RWPE1 (cell line): ENCODE measurements around the gene LRIG2.

Source experiments
- CTCF ChIA-PET: fragments of 350-600 bp; sonication (Branson Sonifier 250); formaldehyde crosslinking; extraction: SDS; loops from one replicate; lab custom pipeline; 2021; lab: Yijun Ruan, JAX
- POLR2A ChIA-PET: fragments of 400-600 bp; formaldehyde crosslinking; extraction: SDS; loops from one replicate; lab custom pipeline; 2020; ENCODE audit warnings: antibody characterized with exemption; ENCODE audit not compliant: low non-redundant PET; lab: Yijun Ruan, JAX
- DNase-seq: peaks from one replicate; pipeline ENCODE4 v3.0.0; 2012; ENCODE audit warnings: low spot score
- H3K27ac ChIP-seq: fragments of 450-650 bp; 2 replicates; pipeline ENCODE4 v1.5.1; 2017
- TF ChIP-seq, protein P1 (sequence below): fragments of 450-650 bp; conservative IDR thresholded peaks from 2 replicates; pipeline ENCODE4 v1.5.1; 2017; ENCODE audit warnings: low read depth, mild to moderate bottlenecking

Gene LRIG2

GRCh38 chr1:113166473-113166872 is 93.5 kb downstream of the LRIG2 start:
- POLR2A ChIA-PET: no interaction called here
- no peak for DNase-seq
- CTCF ChIA-PET: interaction anchor here (0.6 kb wide), 1 partner anchor 507 kb away, joined by 3 read pairs; no protein-coding TSS in a partner anchor
- H3K27ac ChIP-seq: no peak overlapping the region
- TF ChIP-seq, protein P1, sequence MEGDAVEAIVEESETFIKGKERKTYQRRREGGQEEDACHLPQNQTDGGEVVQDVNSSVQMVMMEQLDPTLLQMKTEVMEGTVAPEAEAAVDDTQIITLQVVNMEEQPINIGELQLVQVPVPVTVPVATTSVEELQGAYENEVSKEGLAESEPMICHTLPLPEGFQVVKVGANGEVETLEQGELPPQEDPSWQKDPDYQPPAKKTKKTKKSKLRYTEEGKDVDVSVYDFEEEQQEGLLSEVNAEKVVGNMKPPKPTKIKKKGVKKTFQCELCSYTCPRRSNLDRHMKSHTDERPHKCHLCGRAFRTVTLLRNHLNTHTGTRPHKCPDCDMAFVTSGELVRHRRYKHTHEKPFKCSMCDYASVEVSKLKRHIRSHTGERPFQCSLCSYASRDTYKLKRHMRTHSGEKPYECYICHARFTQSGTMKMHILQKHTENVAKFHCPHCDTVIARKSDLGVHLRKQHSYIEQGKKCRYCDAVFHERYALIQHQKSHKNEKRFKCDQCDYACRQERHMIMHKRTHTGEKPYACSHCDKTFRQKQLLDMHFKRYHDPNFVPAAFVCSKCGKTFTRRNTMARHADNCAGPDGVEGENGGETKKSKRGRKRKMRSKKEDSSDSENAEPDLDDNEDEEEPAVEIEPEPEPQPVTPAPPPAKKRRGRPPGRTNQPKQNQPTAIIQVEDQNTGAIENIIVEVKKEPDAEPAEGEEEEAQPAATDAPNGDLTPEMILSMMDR: no peak

DNA sequence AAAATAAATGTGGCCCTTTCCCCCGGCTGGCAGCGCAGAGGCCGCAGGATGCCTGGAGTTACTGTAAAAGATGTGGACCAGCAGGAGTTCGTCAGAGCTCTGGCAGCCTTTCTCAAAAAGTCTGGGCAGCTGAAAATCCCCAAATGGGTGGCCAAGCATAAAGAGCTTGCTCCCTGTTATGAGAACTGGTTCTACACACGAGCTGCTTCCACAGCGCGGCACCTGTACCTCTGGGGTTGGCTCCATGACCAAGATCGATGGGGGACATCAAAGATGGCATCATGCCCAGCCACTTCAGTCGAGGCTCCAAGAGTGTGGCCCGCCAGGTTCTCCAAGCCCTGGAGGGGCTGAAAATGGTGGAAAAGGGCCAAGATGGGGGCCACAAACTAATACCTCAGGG is 95.9 kb downstream of the LRIG2 start:
- CTCF ChIA-PET: no interaction called here

DNA sequence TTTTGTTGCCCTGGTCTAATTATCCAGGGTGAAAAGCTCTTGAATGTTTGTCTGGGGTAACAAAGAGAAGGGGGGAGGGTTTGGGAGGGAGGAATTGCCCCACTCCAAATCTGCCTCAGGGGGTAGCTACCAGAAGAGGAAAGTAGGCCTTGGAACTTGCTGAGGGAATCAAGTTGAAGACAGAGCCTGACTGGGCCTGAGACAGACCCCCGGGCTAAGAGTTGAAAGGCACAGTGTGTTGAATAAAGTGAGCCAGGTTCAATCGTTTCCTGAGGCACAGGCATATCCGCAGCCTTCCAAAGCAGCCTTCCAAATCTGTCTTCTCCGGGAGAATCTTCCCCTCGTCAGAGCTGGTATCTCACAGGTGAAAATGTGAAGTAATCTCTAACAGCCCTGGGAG is 96.6 kb downstream of the LRIG2 start:
- no peak for DNase-seq
- H3K27ac ChIP-seq: no peak overlapping the region
- TF ChIP-seq, protein P1: no peak
- POLR2A ChIA-PET: no interaction called here
- CTCF ChIA-PET: no interaction called here

More for the DNA sequence above, 95.9 kb downstream of the LRIG2 start:
- H3K27ac ChIP-seq: no peak overlapping the region
- TF ChIP-seq, protein P1: no peak
- POLR2A ChIA-PET: no interaction called here
- no peak for DNase-seq

GRCh38 chr1:113170519-113170918 is 97.5 kb downstream of the LRIG2 start:
- TF ChIP-seq, protein P1: no peak
- POLR2A ChIA-PET: no interaction called here
- no peak for DNase-seq
- CTCF ChIA-PET: no interaction called here
- H3K27ac ChIP-seq: no peak overlapping the region

DNA sequence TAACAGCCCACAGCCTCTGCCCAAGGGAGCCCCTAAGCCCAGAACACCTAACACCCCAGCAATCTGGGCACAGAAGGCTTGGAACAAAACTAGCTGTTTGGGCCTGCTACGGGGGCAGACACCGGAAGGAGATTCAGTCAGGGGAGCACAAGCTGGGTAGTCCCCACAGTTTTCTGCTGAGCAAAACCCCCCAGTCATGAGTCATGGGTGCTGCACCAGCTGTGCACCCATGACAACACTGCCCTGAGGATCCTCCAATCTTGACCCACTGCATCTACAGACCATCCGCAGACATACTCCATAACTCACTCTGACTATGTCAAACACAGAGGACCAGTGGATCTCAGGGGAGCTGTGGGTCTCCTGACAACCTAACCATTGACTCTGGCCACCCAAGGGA is 105.1 kb downstream of the LRIG2 start:
- ChIA-PET POLR2A (no interaction called here), CTCF (interaction anchor here (0.6 to 0.7 kb wide), 2 partner anchors 39 to 510 kb away, joined by 3 to 6 read pairs; no protein-coding TSS in a partner anchor)
- TF ChIP-seq, protein P1: no peak
- no peak for DNase-seq
- H3K27ac ChIP-seq: no peak overlapping the region

DNA sequence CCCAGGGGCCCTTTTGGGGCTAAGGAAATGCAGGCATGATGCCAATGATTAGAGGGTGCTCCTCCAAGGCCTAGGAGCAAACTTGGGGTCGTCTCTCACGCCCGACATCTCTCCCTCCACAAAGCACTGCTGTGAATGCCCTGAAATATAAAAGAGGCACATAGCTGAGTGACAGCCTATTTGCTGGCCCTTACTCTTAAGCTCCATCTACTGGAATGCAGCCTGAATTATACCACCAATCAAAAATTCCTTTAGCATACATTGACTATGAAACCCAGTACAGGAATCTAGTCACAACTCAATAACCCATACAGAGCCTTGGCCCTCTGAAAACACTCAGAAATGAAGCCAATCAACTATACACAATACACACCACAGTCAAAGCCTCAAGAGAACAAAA is 105.5 kb downstream of the LRIG2 start:
- ChIA-PET CTCF (interaction anchor here (0.7 kb wide), 1 partner anchor 39 kb away, joined by 6 read pairs; no protein-coding TSS in a partner anchor), POLR2A (no interaction called here)
- TF ChIP-seq, protein P1: no peak
- DNase-seq: no peak
- H3K27ac ChIP-seq: no peak overlapping the region
